Cardiac muscle cell (in vitro differentiated cells and primary cell): Measurements from ENCODE around the gene NUP107. TPM values are rescaled to one million over a fixed set of nuclear protein-coding genes. Genes with fewer than 3 reads are reported as not detected.

Source experiments
- DNase-seq, 2 donors: peaks; one replicate each; pipeline versions ENCODE4 v3.0.0 to v3.0.0-alpha.2; 2010 to 2017; ENCODE audit warnings: low read depth in 1 of 2, low spot score in 1 of 2
- H3K27ac ChIP-seq: fragments of 200-600 bp; sonication (generic); 2 replicates; pipeline ENCODE4 v1.5.1; 2016
- H3K27me3 ChIP-seq: fragments of 200-600 bp; sonication (generic); 2 replicates; pipeline ENCODE4 v1.6.0; 2016; ENCODE audit warnings: control low read depth
- H3K36me3 ChIP-seq: fragments of 200-600 bp; sonication (generic); 2 replicates; pipeline ENCODE4 v1.5.1; 2016; ENCODE audit warnings: control low read depth
- H3K4me1 ChIP-seq: fragments of 200-600 bp; sonication (generic); 2 replicates; pipeline ENCODE4 v1.8.1; 2017; ENCODE audit warnings: low read depth, mild to moderate bottlenecking, mixed run types
- H3K4me3 ChIP-seq: fragments of 200-600 bp; sonication (generic); 2 replicates; pipeline ENCODE4 v1.5.1; 2016; ENCODE audit warnings: mild to moderate bottlenecking
- H3K9me3 ChIP-seq: fragments of 200-600 bp; sonication (generic); 2 replicates; pipeline ENCODE4 v1.5.1; 2017; ENCODE audit warnings: low read depth, mild to moderate bottlenecking, control low read depth
- polyA plus RNA-seq: library from polyadenylated mRNA; unstranded; fragments of >200 nt; fragmentation: Nextera tagmentation; extraction: Ambion mirVana; gene quantifications from 2 replicates; pipeline ENCODE4 v1.2.1, GENCODE V29; 2016
- total RNA-seq: library from RNA; depleted of rRNA; stranded (reverse); fragments of >200 nt; gene quantifications from 2 replicates; pipeline ENCODE4 v1.2.3, GENCODE V29; 2016
- TF ChIP-seq, protein P1 (sequence below): IDR thresholded peaks from 2 replicates; pipeline ENCODE4 v1.5.1; 2012; ENCODE audit warnings: low read depth, mild to moderate bottlenecking, low read length

Gene NUP107
- total and polyA plus RNA-seq, 2 experiments from 2014 or later = 33.4 to 53.9 TPM

DNA sequence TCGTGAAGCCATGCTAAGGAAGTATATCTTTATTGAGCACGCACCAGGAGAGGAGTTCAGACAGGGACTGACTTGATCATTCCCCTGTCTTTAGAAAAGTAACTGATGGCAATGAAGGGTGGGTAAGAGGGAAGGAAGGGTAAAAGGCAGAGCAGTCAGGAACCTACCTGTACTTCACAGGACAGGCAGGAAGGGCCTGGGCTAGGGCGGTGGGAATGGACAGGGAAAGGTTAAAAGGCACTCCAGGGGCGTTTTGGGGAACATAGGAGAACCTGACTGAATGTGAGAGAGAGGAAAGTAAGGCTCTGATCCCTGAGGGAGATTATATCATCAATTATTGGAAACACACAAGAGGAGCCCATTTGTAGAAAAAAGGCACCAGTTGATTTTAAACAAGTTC, 63.1 kb downstream of the NUP107 start:
- H3K27ac ChIP-seq = no peak overlapping the region
- TF ChIP-seq, protein P1, sequence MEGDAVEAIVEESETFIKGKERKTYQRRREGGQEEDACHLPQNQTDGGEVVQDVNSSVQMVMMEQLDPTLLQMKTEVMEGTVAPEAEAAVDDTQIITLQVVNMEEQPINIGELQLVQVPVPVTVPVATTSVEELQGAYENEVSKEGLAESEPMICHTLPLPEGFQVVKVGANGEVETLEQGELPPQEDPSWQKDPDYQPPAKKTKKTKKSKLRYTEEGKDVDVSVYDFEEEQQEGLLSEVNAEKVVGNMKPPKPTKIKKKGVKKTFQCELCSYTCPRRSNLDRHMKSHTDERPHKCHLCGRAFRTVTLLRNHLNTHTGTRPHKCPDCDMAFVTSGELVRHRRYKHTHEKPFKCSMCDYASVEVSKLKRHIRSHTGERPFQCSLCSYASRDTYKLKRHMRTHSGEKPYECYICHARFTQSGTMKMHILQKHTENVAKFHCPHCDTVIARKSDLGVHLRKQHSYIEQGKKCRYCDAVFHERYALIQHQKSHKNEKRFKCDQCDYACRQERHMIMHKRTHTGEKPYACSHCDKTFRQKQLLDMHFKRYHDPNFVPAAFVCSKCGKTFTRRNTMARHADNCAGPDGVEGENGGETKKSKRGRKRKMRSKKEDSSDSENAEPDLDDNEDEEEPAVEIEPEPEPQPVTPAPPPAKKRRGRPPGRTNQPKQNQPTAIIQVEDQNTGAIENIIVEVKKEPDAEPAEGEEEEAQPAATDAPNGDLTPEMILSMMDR = no peak
- no peaks in the 10 kb centered on the region for H3K27me3 ChIP-seq
- no peak for DNase-seq
- H3K4me3 ChIP-seq = no peak overlapping the region
- no peaks in the 10 kb centered on the region for H3K9me3 ChIP-seq
- peaks cover 18% of the 10 kb centered on the region for H3K4me1 ChIP-seq
- peaks cover 11% of the 10 kb centered on the region for H3K36me3 ChIP-seq

DNA sequence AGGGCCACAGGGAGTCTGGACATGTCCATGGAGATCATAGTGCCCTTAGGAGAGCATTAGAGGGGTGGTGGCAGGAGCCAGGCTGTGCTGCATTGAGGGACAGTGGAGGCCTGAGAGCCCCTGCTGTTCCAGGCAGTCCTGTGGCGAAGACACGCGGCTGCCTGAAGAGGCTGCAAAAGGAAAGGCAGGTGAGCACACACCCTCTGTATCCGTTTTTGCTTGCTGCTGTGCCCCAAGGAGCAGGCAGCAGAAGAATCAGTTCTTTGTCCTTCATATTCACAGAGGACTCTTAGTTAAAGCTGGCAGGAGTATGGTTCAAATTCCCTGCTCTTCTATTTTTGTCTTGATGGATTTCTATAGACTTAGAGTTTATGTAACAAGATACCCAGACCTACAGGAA, 63.7 kb downstream of the NUP107 start:
- H3K27ac ChIP-seq = peak overlapping the region; percentile 4
- no peaks in the 10 kb centered on the region for H3K9me3 ChIP-seq
- no peaks in the 10 kb centered on the region for H3K27me3 ChIP-seq
- no peak overlapping the region for H3K4me3 ChIP-seq
- H3K4me1 ChIP-seq = peaks cover 18% of the 10 kb centered on the region
- TF ChIP-seq, protein P1 = no peak
- DNase-seq = no peak
- H3K36me3 ChIP-seq = peaks cover 16% of the 10 kb centered on the region

- Histone ChIP-seq H3K4me1 (no peaks in the 10 kb centered on the region), H3K27ac (no peak overlapping the region), H3K4me3 (no peak overlapping the region), H3K9me3 (no peaks in the 10 kb centered on the region), H3K36me3 (peaks cover 30% of the 10 kb centered on the region), H3K27me3 (no peaks in the 10 kb centered on the region)
- TF ChIP-seq, protein P1 = no peak
- DNase-seq = no peak
Measured at GRCh38 chr12:68755536-68756243, 68.9 kb downstream of the NUP107 start.

- Histone ChIP-seq H3K27ac (no peak overlapping the region), H3K4me1 (no peaks in the 10 kb centered on the region), H3K9me3 (no peaks in the 10 kb centered on the region), H3K4me3 (no peak overlapping the region), H3K27me3 (no peaks in the 10 kb centered on the region), H3K36me3 (peaks cover 18% of the 10 kb centered on the region)
- DNase-seq = no peak
- TF ChIP-seq, protein P1 = no peak
Measured at GRCh38 chr12:68759852-68760251, 73.1 kb downstream of the NUP107 start.

DNA sequence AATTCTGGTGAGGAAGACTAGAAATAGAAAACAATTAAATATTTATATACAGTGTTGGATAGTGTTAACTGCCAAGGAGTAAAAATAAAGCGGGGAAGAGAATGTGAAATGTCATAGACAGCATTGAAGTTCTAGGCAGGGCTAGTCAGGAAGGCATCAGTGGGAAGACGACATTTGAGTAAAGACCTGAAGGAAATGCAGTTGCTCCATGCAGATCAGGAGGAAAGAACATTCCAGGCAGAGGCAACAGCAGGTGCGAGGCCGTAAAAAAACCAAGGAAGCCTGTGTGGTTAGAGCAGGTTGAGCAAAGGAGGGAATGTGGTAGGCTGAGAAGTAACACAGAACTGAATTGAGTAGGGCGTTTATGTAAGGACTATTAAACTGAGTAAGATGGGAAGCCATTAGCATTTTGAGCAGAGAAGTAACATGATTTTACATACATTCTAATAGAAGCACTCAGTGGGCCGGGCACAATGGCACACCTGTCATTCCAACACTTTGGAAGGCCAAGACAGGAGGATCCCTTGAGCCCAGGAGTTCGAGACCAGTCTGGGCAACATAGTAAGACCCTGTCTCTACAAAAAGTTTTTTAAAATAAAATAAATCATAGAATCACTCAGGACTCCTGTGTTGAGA, 74.1 kb downstream of the NUP107 start:
- Histone ChIP-seq H3K36me3 (peaks cover 13% of the 10 kb centered on the region), H3K9me3 (no peaks in the 10 kb centered on the region), H3K4me3 (no peak overlapping the region), H3K4me1 (no peaks in the 10 kb centered on the region), H3K27me3 (no peaks in the 10 kb centered on the region), H3K27ac (no peak overlapping the region)
- TF ChIP-seq, protein P1 = no peak
- DNase-seq = no peak
